ENCODE results near the gene UNC5B.

DNA sequence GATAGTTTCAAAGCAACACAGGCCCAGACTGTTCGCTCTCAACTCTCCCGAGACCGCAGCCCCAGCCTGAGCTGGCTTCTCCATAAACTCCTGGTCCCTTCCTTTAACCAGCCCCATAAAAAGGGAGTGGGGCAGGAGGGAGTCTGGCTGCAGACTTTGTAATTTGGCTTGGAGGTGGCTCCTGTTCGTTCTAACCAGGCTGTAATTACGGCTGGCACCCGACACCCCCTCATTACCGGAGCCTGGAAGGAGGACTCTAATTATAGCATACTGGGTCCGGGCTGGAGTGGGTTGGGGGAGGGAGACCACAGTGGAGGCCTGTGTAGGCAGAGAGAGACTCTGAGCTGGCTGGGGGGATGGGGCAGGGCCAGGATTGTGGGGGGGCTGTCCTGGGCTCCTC, 49.7 kb downstream of the UNC5B start:
- TF ChIP-seq, protein P1, sequence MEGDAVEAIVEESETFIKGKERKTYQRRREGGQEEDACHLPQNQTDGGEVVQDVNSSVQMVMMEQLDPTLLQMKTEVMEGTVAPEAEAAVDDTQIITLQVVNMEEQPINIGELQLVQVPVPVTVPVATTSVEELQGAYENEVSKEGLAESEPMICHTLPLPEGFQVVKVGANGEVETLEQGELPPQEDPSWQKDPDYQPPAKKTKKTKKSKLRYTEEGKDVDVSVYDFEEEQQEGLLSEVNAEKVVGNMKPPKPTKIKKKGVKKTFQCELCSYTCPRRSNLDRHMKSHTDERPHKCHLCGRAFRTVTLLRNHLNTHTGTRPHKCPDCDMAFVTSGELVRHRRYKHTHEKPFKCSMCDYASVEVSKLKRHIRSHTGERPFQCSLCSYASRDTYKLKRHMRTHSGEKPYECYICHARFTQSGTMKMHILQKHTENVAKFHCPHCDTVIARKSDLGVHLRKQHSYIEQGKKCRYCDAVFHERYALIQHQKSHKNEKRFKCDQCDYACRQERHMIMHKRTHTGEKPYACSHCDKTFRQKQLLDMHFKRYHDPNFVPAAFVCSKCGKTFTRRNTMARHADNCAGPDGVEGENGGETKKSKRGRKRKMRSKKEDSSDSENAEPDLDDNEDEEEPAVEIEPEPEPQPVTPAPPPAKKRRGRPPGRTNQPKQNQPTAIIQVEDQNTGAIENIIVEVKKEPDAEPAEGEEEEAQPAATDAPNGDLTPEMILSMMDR (IDR thresholded peaks at IDR 0.05): no peak
- TF ChIP-seq POLR2A (IDR thresholded peaks at IDR 0.05): no peak
- no peak for TF ChIP-seq POLR2AphosphoS5 (IDR thresholded peaks at IDR 0.05)
- no peak for TF ChIP-seq EP300 (IDR thresholded peaks at IDR 0.05)

All from sigmoid colon (tissue), 4 donors.